GM23338 (cell line): ENCODE data around the gene SIVA1.

Source experiments
- CTCF ChIP-seq, 2 experiments: fragments of 200-600 bp in 1 of 2; sonication (generic) in 1 of 2; conservative IDR thresholded peaks; 2 replicates each; pipeline versions ENCODE4 v1.5.1 to v1.6.1; 2016 to 2017; ENCODE audit warnings: antibody characterized with exemption in 2 of 2, low read depth in 2 of 2, mild to moderate bottlenecking in 2 of 2, moderate library complexity in 1 of 2
- JUNB ChIP-seq: IDR thresholded peaks from one replicate; pipeline ENCODE4 v1.6.1; 2016; ENCODE audit warnings: antibody characterized with exemption; ENCODE audit not compliant: unreplicated experiment
- ZNF114 ChIP-seq: fragments of 250-450 bp; sonication (Bioruptor Pico); IDR thresholded peaks from 2 replicates; pipeline ENCODE4 v1.5.0; 2020; ENCODE audit warnings: mild to moderate bottlenecking, moderate library complexity

GRCh38 chr14:104794099-104794498 lies 41.2 kb downstream of the SIVA1 start:
- TF ChIP-seq CTCF (conservative IDR thresholded peaks at IDR 0.05; ENCODE audit: low read depth in 2 of 2): no peak
- TF ChIP-seq JUNB: no peak
- TF ChIP-seq ZNF114: no peak
